ENCODE results near the gene WNK1. TPM values are rescaled to one million over a fixed set of nuclear protein-coding genes. Genes with fewer than 3 reads are reported as not detected.

Gene WNK1
- total and polyA plus RNA-seq, 2 of the 8 experiments (the other 6 are each of a cell fraction or from before 2014, with no cell fraction given), result 88.2 to 157 TPM

- TF ChIP-seq YY1 (IDR thresholded peaks at IDR 0.05; ENCODE audit: low read depth, low read length) (no peak), RFX5 (IDR thresholded peaks at IDR 0.05; ENCODE audit: borderline replicate concordance, low read depth, low read length) (no peak), CHD1 (IDR thresholded peaks at IDR 0.05; ENCODE audit: low read depth, low read length) (no peak), BCL11A (IDR thresholded peaks at IDR 0.05; ENCODE audit: low read depth in 2 of 2, low read length in 2 of 2) (no peak), HDAC2 (IDR thresholded peaks at IDR 0.05; ENCODE audit: borderline replicate concordance in 1 of 2, low read depth in 2 of 2, low read length in 2 of 2) (no peak), CTBP2 (IDR thresholded peaks at IDR 0.05; ENCODE audit: borderline replicate concordance, insufficient read depth, insufficient read length, low read length) (no peak), SP1 (IDR thresholded peaks at IDR 0.05; ENCODE audit: low read depth, low read length) (no peak), CBX5 (IDR thresholded peaks at IDR 0.05; ENCODE audit: low read depth, low read length) (no peak)
- H3K4me3 ChIP-seq (ENCODE audit: extremely low read depth in 1 of 4, insufficient read depth in 2 of 4, low read depth in 3 of 4, low read length in 4 of 4), result no peak overlapping the region
- H3K9ac ChIP-seq (replicated peaks in 1 of 4; ENCODE audit: extremely low read depth in 1 of 4, low read depth in 3 of 4, low read length in 3 of 4), result no peak overlapping the region
- DNase-seq (ENCODE audit: low read depth in 1 of 2, low spot score in 2 of 2), result no peak
- no peak overlapping the region for H3K23ac ChIP-seq (ENCODE audit: insufficient read length)
- peaks cover 1 to 6% (median 4%) of the 10 kb centered on the region in 4 experiments; a peak in 5 of 7 replicates for H3K4me1 ChIP-seq (replicated peaks in 1 of 4; ENCODE audit: control insufficient read depth in 3 of 4, insufficient read depth in 4 of 4, low read length in 3 of 4)
- POLR2A ChIA-PET (ENCODE audit: partially characterized antibody), result no interaction called here
- H2AFZ ChIP-seq (ENCODE audit: low read length), result no peak overlapping the region
- no peak overlapping the region for H3K18ac ChIP-seq (ENCODE audit: extremely low read depth, low read length)
- H2BK5ac ChIP-seq (ENCODE audit: low read depth, low read length), result no peak overlapping the region
- H2BK20ac ChIP-seq (ENCODE audit: low read length), result no peak overlapping the region
- no peak overlapping the region for H4K91ac ChIP-seq (replicated peaks; ENCODE audit: insufficient read length, low read length)
- no peaks in the 10 kb centered on the region for H3K27me3 ChIP-seq (replicated peaks in 1 of 4; ENCODE audit: control insufficient read depth in 3 of 4, extremely low read depth in 1 of 4, insufficient read depth in 3 of 4, low read length in 3 of 4)
- CTCF ChIA-PET (ENCODE audit: partially characterized antibody), result interaction anchor here (0.6 to 0.7 kb wide), 3 partner anchors 134 to 233 kb away, joined by 4 to 5 read pairs (median 5); no protein-coding TSS in a partner anchor
- no peaks in the 10 kb centered on the region; a peak in 1 of 8 replicates for H3K36me3 ChIP-seq (ENCODE audit: control insufficient read depth in 2 of 4, insufficient read depth in 4 of 4, low read length in 3 of 4)
- H3K79me1 ChIP-seq (ENCODE audit: low read depth, low read length), result 0 out of 2 replicates have a peak, but pooled peaks cover 2% of the 10 kb centered on the region
- WGBS, 2 experiments (ENCODE audit: extremely low coverage in 1 of 2, insufficient coverage in 1 of 2, insufficient read length in 1 of 2, insufficient replicate concordance in 2 of 2, low coverage in 1 of 2, low lambda C conversion rate in 2 of 2, missing lambda C conversion rate in 1 of 2), result 88% methylated on average over 1 of the region's 1 CpG; no CpG with 5 or more reads in 1 of the 2 experiments
- no peak overlapping the region for H3K56ac ChIP-seq (replicated peaks; ENCODE audit: insufficient read length, low read depth, low read length)
- H3K27ac ChIP-seq (ENCODE audit: low read depth, low read length), result no peak overlapping the region
- H2AK5ac ChIP-seq (ENCODE audit: low read depth, low read length), result no peak overlapping the region
- H4K8ac ChIP-seq (ENCODE audit: extremely low read depth, insufficient read depth, low read length), result no peak overlapping the region
- no peak overlapping the region for H2BK120ac ChIP-seq (replicated peaks; ENCODE audit: low read depth, low read length)
- no peaks in the 10 kb centered on the region for H4K20me1 ChIP-seq (replicated peaks in 1 of 2; ENCODE audit: control insufficient read depth in 1 of 2, insufficient read depth in 2 of 2, low read length in 2 of 2)
- no peak overlapping the region for H3K4ac ChIP-seq (replicated peaks; ENCODE audit: insufficient read length, low read depth, low read length)
- H3K14ac ChIP-seq (ENCODE audit: insufficient read length), result no peak overlapping the region
- peaks cover 0 to 66% of the 10 kb centered on the region in 2 experiments; a peak in 2 of 4 replicates for H3K79me2 ChIP-seq (ENCODE audit: control insufficient read depth in 1 of 2, insufficient read depth in 2 of 2, low read length in 2 of 2)
- no peak overlapping the region for H3K4me2 ChIP-seq (ENCODE audit: insufficient read depth in 1 of 2, low read depth in 2 of 2, low read length in 2 of 2)
- no peaks in the 10 kb centered on the region for H3K9me3 ChIP-seq (ENCODE audit: insufficient read depth in 2 of 2, low read depth in 1 of 2, low read length in 1 of 2)
- no peak overlapping the region for H2BK12ac ChIP-seq (ENCODE audit: low read depth, low read length)
- FAIRE-seq, result no peak
- H4K5ac ChIP-seq (ENCODE audit: insufficient read length, low read depth, low read length), result no peak overlapping the region
- no peaks in the 10 kb centered on the region for H3K23me2 ChIP-seq (ENCODE audit: low read depth, low read length)
- no peak overlapping the region for H2BK15ac ChIP-seq (ENCODE audit: low read length)
Observed at GRCh38 chr12:820336-820735, 68.0 kb downstream of the WNK1 start.

All from H1 (cell line).